D721Med (cell line): ENCODE results near the gene HDAC1.

ENCODE experiments used
- DNase-seq: peaks from one replicate; pipeline ENCODE4 v3.0.0; 2011; ENCODE audit warnings: low spot score; ENCODE audit not compliant: insufficient read length
- FAIRE-seq: peaks from 2 replicates; lab custom pipeline; 2011; peaks lifted over from hg19 to GRCh38; lab: Jason Lieb, UNC
- CTCF ChIP-seq: IDR thresholded peaks from 2 replicates; pipeline ENCODE4 v1.5.1; 2012; ENCODE audit warnings: mild to moderate bottlenecking, control low read depth; ENCODE audit not compliant: insufficient read depth; ENCODE audit errors: missing control alignments

Gene HDAC1

GRCh38 chr1:32364836-32365235 is 73.0 kb downstream of the HDAC1 start:
- no peak for DNase-seq
- no peak for TF ChIP-seq CTCF
- no peak for FAIRE-seq

DNA sequence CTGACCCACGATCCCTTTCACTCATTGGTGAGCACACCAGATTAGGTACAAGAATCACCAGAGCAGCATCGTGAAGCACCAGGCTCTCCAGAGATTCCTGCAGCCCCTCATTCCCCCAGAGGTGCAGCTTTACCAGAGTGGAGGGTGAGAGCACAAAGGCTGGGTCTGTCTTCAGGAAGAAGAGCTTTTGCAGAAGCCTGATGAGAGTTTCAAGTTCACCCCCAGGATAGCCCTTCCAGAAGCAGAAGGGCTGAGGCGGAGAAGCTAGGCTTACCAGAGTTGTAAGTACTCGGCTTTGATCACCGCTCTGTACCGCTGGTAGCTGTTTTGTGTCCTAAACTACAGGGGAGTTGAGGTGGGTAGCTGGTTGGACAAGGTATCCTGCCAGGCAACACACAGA is 73.6 kb downstream of the HDAC1 start:
- no peak for DNase-seq
- no peak for TF ChIP-seq CTCF
- FAIRE-seq, result no peak

GRCh38 chr1:32367912-32368635 is 76.2 kb downstream of the HDAC1 start:
- no peak for FAIRE-seq
- TF ChIP-seq CTCF, result no peak
- DNase-seq, result no peak

DNA sequence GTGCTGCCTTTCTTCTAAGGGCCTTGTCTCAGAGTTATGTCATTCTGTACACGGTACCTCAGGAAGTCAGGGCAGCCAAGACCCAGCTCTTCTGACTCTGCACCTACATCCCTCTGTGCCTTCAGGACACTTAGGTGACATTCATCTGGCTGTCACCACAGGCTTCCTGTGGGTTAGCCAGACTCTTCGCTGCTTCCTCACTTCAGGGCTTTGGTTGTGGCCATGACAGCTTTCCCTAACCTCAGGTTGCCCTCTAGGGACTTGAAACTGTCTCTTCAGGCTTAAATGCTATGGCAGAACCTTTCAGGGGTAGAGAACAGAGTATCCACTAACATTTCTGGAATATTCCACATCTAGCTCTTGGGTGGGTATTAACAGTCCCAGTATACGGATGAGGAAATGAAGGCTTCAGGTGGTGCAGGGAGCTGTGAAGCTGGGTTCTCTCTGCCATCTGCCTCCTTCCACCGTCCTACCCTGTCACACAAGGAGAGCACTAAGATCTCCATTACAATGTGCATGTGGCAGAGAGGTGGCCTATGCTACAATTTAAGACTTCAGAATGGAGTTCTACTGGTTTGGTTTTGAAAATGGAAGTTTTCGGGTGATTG is 80.4 kb downstream of the HDAC1 start:
- DNase-seq (no peak), FAIRE-seq (no peak)
- TF ChIP-seq CTCF, result no peak

- FAIRE-seq (no peak), DNase-seq (no peak)
- TF ChIP-seq CTCF, result no peak
Measured at GRCh38 chr1:32373996-32374592, 82.2 kb downstream of the HDAC1 start.

DNA sequence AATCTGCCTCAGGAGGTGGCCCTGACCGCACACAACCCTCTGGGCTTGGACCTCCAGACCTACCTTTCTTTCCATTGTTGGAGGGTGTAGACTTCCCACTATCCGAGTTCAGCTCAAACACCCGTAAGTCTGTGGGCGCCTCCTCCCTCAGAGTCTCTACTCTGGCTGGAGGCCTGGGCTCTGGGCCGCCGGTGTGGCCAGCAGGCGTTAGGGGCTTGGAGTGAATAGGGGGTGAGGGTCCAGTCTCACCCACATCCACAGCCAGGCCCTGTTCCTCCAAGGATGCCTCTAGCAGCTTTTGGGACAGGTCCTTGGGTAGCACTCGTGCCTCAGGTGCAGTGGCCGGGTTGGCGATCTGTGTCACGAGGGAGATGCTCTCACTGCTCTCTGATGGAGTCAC is 84.3 kb downstream of the HDAC1 start:
- no peak for TF ChIP-seq CTCF
- no peak for DNase-seq
- no peak for FAIRE-seq
